CD14-positive monocyte (primary cell): ENCODE data around the gene VPS37C. TPM values are rescaled to one million over a fixed set of nuclear protein-coding genes. Genes with fewer than 3 reads are reported as not detected.

Source experiments
- DNase-seq, 3 donors: peaks; one replicate each; pipeline ENCODE4 v3.0.0-alpha.2; 2011 to 2022
- H2AFZ ChIP-seq: 2 replicates; pipeline ENCODE4 v1.6.0; 2012; ENCODE audit warnings: mild to moderate bottlenecking, low read depth, low read length, inconsistent platforms; ENCODE audit not compliant: insufficient read depth, poor library complexity, severe bottlenecking
- H3K27ac ChIP-seq, 2 donors: 1 replicate in 1 of 2; 2 replicates in 1 of 2; pipeline ENCODE4 v1.5.1; 2012 to 2013; ENCODE audit warnings: low read length in 2 of 2, control low read depth in 1 of 2, inconsistent platforms in 1 of 2, low read depth in 1 of 2, mild to moderate bottlenecking in 1 of 2
- H3K27me3 ChIP-seq, 2 donors: one replicate each; pipeline versions ENCODE4 v1.6.0 to v1.6.1; 2011 to 2013; ENCODE audit warnings: low read length in 2 of 2; ENCODE audit not compliant: control insufficient read depth in 2 of 2, insufficient read depth in 2 of 2
- H3K36me3 ChIP-seq, 2 donors: replicated peaks in 1 of 2; 1 replicate in 1 of 2; 2 replicates in 1 of 2; pipeline versions ENCODE4 v1.5.1 to v1.6.1; 2012 to 2013; ENCODE audit warnings: low read length in 2 of 2, control low read depth in 1 of 2, inconsistent platforms in 1 of 2, mild to moderate bottlenecking in 1 of 2; ENCODE audit not compliant: insufficient read depth in 2 of 2, control insufficient read depth in 1 of 2
- H3K4me1 ChIP-seq, 2 donors: 1 replicate in 1 of 2; 2 replicates in 1 of 2; pipeline versions ENCODE4 v1.5.1 to v1.6.1; 2012 to 2013; ENCODE audit warnings: low read length in 2 of 2, control low read depth in 1 of 2, inconsistent platforms in 1 of 2, mild to moderate bottlenecking in 1 of 2, moderate library complexity in 1 of 2; ENCODE audit not compliant: insufficient read depth in 2 of 2, control insufficient read depth in 1 of 2
- H3K4me2 ChIP-seq: replicated peaks from 2 replicates; pipeline ENCODE3; 2012; ENCODE audit warnings: low read length, moderate library complexity, mild to moderate bottlenecking; ENCODE audit not compliant: poor library complexity, severe bottlenecking; ENCODE audit errors: extremely low read depth
- H3K4me3 ChIP-seq, 3 experiments: fragments of 200-600 bp in 1 of 3; sonication (generic) in 1 of 3; replicated peaks in 1 of 3; 1 replicate in 2 of 3; 2 replicates in 1 of 3; pipeline ENCODE4 v1.5.1; 2011 to 2013; ENCODE audit warnings: low read length in 3 of 3, mild to moderate bottlenecking in 3 of 3, control low read depth in 2 of 3, low read depth in 2 of 3, inconsistent platforms in 1 of 3, moderate library complexity in 1 of 3
- H3K79me2 ChIP-seq: 2 replicates; pipeline ENCODE4 v1.6.0; 2012; ENCODE audit warnings: mild to moderate bottlenecking, control low read depth, inconsistent platforms, low read length, moderate library complexity; ENCODE audit not compliant: insufficient read depth
- H3K9ac ChIP-seq: 2 replicates; pipeline ENCODE4 v1.6.0; 2017; ENCODE audit warnings: low read length, mild to moderate bottlenecking; ENCODE audit not compliant: insufficient read depth, poor library complexity, severe bottlenecking
- H3K9me3 ChIP-seq, 2 donors: replicated peaks in 1 of 2; 1 replicate in 1 of 2; 2 replicates in 1 of 2; pipeline versions ENCODE4 v1.5.1 to v1.6.1; 2012 to 2013; ENCODE audit warnings: low read length in 2 of 2, control low read depth in 1 of 2; ENCODE audit not compliant: control insufficient read depth in 1 of 2, insufficient read depth in 1 of 2
- H4K20me1 ChIP-seq: 2 replicates; pipeline ENCODE4 v1.6.0; 2012; ENCODE audit warnings: mild to moderate bottlenecking, low read length, control low read depth, moderate library complexity; ENCODE audit not compliant: insufficient read depth
- H3K27ac Mint-ChIP-seq, 7 donors: one replicate each; pipeline ENCODE4 v1.8.0; 2020; ENCODE audit warnings: mild to moderate bottlenecking in 7 of 7, mixed read lengths in 7 of 7, moderate library complexity in 6 of 7, inconsistent platforms in 2 of 7
- H3K27me3 Mint-ChIP-seq, 3 donors: one replicate each; pipeline ENCODE4 v1.8.0; 2021 to 2022; ENCODE audit warnings: low read depth in 3 of 3, mild to moderate bottlenecking in 3 of 3, mixed read lengths in 3 of 3, moderate library complexity in 3 of 3, inconsistent platforms in 1 of 3
- H3K36me3 Mint-ChIP-seq, 2 donors: one replicate each; pipeline ENCODE4 v1.8.0; 2020; ENCODE audit warnings: mixed read lengths in 2 of 2, inconsistent platforms in 1 of 2, mild to moderate bottlenecking in 1 of 2
- H3K4me1 Mint-ChIP-seq: one replicate; pipeline ENCODE4 v1.8.0; 2020; ENCODE audit warnings: mild to moderate bottlenecking, mixed read lengths
- H3K4me3 Mint-ChIP-seq, 2 donors: one replicate each; pipeline ENCODE4 v1.8.0; 2020; ENCODE audit warnings: mild to moderate bottlenecking in 2 of 2, mixed read lengths in 2 of 2, moderate library complexity in 1 of 2
- H3K9me3 Mint-ChIP-seq, 7 donors: one replicate each; pipeline ENCODE4 v1.8.0; 2020 to 2022; ENCODE audit warnings: mixed read lengths in 7 of 7, mild to moderate bottlenecking in 6 of 7, moderate library complexity in 6 of 7, inconsistent platforms in 2 of 7
- CTCF ChIP-seq: fragments of 200-600 bp; IDR thresholded peaks from one replicate; pipeline ENCODE4 v1.8.0; 2022; ENCODE audit warnings: antibody characterized with exemption, mild to moderate bottlenecking
- WGBS: methylation state at CpG from one replicate; pipeline ENCODE4 v1.1.5; 2013; ENCODE audit warnings: missing lambda C conversion rate; ENCODE audit not compliant: insufficient coverage; 5-methylcytosine and 5-hydroxymethylcytosine counted together
- intact Hi-C, 2 donors: fragments of 100-400 bp; cut with micrococcal nuclease; formaldehyde crosslinking; loops; one replicate each; pipeline versions ENCODE4 v1.15.0 to v1.15.1; 2023
- polyA plus RNA-seq, 3 donors: library from polyadenylated mRNA; depleted of rRNA in 1 of 3; unstranded in 2 of 3; stranded (reverse) in 1 of 3; fragments of 300-500 nt in 2 of 3; fragments of >200 nt in 1 of 3; fragmentation: Illumina TruSeq in 2 of 3; gene quantifications; 1 replicate in 2 of 3; 2 replicates in 1 of 3; pipeline ENCODE4 v1.2.3, GENCODE V29; 2012 to 2021

The VPS37C gene
- polyA plus RNA-seq, 3 donors: 1.9 to 25.1 (median 3.8) TPM

GRCh38 chr11:61198361-61198760, 37.1 kb upstream of the VPS37C start:
- Histone ChIP-seq H3K9me3 (peaks cover 0 to 17% of the 10 kb centered on the region in 2 donors), H3K4me2 (no peak overlapping the region), H2AFZ (no peak overlapping the region), H3K27me3 (peaks cover 0 to 5% of the 10 kb centered on the region in 2 donors), H3K79me2 (no peaks in the 10 kb centered on the region), H3K4me1 (peaks cover 11 to 14% of the 10 kb centered on the region in 2 donors), H4K20me1 (no peaks in the 10 kb centered on the region), H3K9ac (no peak overlapping the region), H3K36me3 (no peaks in the 10 kb centered on the region), H3K27ac (no peak overlapping the region), H3K4me3 (no peak overlapping the region)
- no peak overlapping the region for H3K27ac Mint-ChIP-seq
- H3K4me1 Mint-ChIP-seq: peaks cover 13% of the 10 kb centered on the region
- peaks cover 0 to 6% of the 10 kb centered on the region in 2 donors for H3K36me3 Mint-ChIP-seq
- H3K9me3 Mint-ChIP-seq: peaks cover 6 to 20% (median 12%) of the 10 kb centered on the region in 7 donors
- TF ChIP-seq CTCF: no peak
- WGBS: 89% methylated on average over 3 of the region's 6 CpGs
- DNase-seq: no peak
- intact Hi-C loops: no loop called here
- peaks cover 14 to 26% (median 16%) of the 10 kb centered on the region in 3 donors for H3K27me3 Mint-ChIP-seq
- no peak overlapping the region for H3K4me3 Mint-ChIP-seq

GRCh38 chr11:61195719-61196118, 34.5 kb upstream of the VPS37C start:
- Histone ChIP-seq H3K9ac (no peak overlapping the region), H3K36me3 (no peaks in the 10 kb centered on the region), H3K27me3 (peaks cover 0 to 5% of the 10 kb centered on the region in 2 donors), H3K4me2 (no peak overlapping the region), H3K9me3 (peaks cover 0 to 12% of the 10 kb centered on the region in 2 donors), H2AFZ (no peak overlapping the region), H3K79me2 (no peaks in the 10 kb centered on the region), H3K4me3 (no peak overlapping the region), H4K20me1 (no peaks in the 10 kb centered on the region), H3K4me1 (no peaks in the 10 kb centered on the region), H3K27ac (no peak overlapping the region)
- H3K4me1 Mint-ChIP-seq: peaks cover 10% of the 10 kb centered on the region
- TF ChIP-seq CTCF: no peak
- 96% methylated on average over 5 of the region's 7 CpGs for WGBS
- peak overlapping the region in 1 of 2 donors; percentile 30 for H3K4me3 Mint-ChIP-seq
- H3K9me3 Mint-ChIP-seq: peaks cover 3 to 13% (median 8%) of the 10 kb centered on the region in 7 donors
- intact Hi-C loops: no loop called here
- no peaks in the 10 kb centered on the region for H3K36me3 Mint-ChIP-seq
- peaks cover 10 to 22% (median 12%) of the 10 kb centered on the region in 3 donors for H3K27me3 Mint-ChIP-seq
- peak overlapping the region in 1 of 7 donors; percentile 8 for H3K27ac Mint-ChIP-seq
- DNase-seq: no peak
